Left lung (tissue), 10 donors: Measurements from ENCODE around the gene MEP1B. TPM values are rescaled to one million over a fixed set of nuclear protein-coding genes. Genes with fewer than 3 reads are reported as not detected.

ENCODE experiments used
- ATAC-seq: fragments of 200-7000 bp; cut with Tn5 transposase; one replicate; pipeline ENCODE4 v1.9.1; 2020; ENCODE audit warnings: moderate library complexity
- DNase-seq, 4 donors: peaks; one replicate each; pipeline ENCODE4 v3.0.0-alpha.2; 2013 to 2020
- H3K27ac ChIP-seq, 2 donors: fragments of 200-600 bp; sonication (generic) in 1 of 2; one replicate each; pipeline versions ENCODE4 v1.5.0 to v1.8.0; 2020 to 2021
- H3K27me3 ChIP-seq, 2 donors: fragments of 200-600 bp; sonication (generic) in 1 of 2; one replicate each; pipeline versions ENCODE4 v1.5.0 to v1.8.0; 2020 to 2021
- H3K36me3 ChIP-seq, 2 donors: fragments of 200-600 bp; sonication (generic) in 1 of 2; one replicate each; pipeline versions ENCODE4 v1.5.0 to v1.8.0; 2020 to 2021
- H3K4me1 ChIP-seq, 2 donors: fragments of 200-600 bp; one replicate each; pipeline ENCODE4 v1.8.0; 2021
- H3K4me3 ChIP-seq, 2 donors: fragments of 200-600 bp; sonication (generic) in 1 of 2; one replicate each; pipeline versions ENCODE4 v1.5.0 to v1.8.0; 2020 to 2021; ENCODE audit warnings: mild to moderate bottlenecking in 1 of 2
- H3K9me3 ChIP-seq, 2 donors: fragments of 200-600 bp; sonication (generic) in 1 of 2; one replicate each; pipeline versions ENCODE4 v1.5.0 to v1.8.0; 2020 to 2021
- intact Hi-C, 2 donors: fragments of 100-400 bp; cut with DNase I; formaldehyde crosslinking; loops; one replicate each; pipeline versions ENCODE4 v1.11.2 to v1.14.2; 2022
- polyA plus RNA-seq, 6 donors: library from polyadenylated mRNA; unstranded; fragments of 120-200 nt; gene quantifications; one replicate each; pipeline ENCODE4 v1.2.1, GENCODE V29; 2013; ENCODE audit not compliant: insufficient read length in 6 of 6
- total RNA-seq, 2 donors: library from RNA; stranded (reverse); fragmentation: NEBNext Ultra II Directional; extraction: Animal tissue kit (Norgen Biotek cat#: 25700); gene quantifications; one replicate each; pipeline ENCODE4 v1.2.1, GENCODE V29; 2021
- TF ChIP-seq, protein P1 (sequence below), 2 donors: fragments of 200-600 bp; sonication (generic) in 1 of 2; IDR thresholded peaks; one replicate each; pipeline versions ENCODE4 v1.5.0 to v1.8.0; 2021; ENCODE audit warnings: antibody characterized with exemption in 2 of 2
- donor health status: DM: no; HTN: yes; CAD: no.
- donor health status: DM: no; HTN: no; CAD: no.

Gene MEP1B
- total and polyA plus RNA-seq, 8 donors: 0.07 to 0.47 (median 0.15) TPM; not detected in 2

- H3K9me3 ChIP-seq: peaks cover 0 to 5% of the 10 kb centered on the region in 2 donors
- TF ChIP-seq, protein P1, sequence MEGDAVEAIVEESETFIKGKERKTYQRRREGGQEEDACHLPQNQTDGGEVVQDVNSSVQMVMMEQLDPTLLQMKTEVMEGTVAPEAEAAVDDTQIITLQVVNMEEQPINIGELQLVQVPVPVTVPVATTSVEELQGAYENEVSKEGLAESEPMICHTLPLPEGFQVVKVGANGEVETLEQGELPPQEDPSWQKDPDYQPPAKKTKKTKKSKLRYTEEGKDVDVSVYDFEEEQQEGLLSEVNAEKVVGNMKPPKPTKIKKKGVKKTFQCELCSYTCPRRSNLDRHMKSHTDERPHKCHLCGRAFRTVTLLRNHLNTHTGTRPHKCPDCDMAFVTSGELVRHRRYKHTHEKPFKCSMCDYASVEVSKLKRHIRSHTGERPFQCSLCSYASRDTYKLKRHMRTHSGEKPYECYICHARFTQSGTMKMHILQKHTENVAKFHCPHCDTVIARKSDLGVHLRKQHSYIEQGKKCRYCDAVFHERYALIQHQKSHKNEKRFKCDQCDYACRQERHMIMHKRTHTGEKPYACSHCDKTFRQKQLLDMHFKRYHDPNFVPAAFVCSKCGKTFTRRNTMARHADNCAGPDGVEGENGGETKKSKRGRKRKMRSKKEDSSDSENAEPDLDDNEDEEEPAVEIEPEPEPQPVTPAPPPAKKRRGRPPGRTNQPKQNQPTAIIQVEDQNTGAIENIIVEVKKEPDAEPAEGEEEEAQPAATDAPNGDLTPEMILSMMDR (IDR thresholded peaks at IDR 0.05): no peak
- no peak overlapping the region for H3K27ac ChIP-seq
- ATAC-seq (no peak), DNase-seq (no peak)
- intact Hi-C loops: no loop called here
- no peaks in the 10 kb centered on the region for H3K27me3 ChIP-seq
- H3K4me3 ChIP-seq: no peak overlapping the region
- no peaks in the 10 kb centered on the region for H3K36me3 ChIP-seq
- no peaks in the 10 kb centered on the region for H3K4me1 ChIP-seq
Measured at GRCh38 chr18:32237049-32237448, 47.2 kb downstream of the MEP1B start.

- TF ChIP-seq, protein P1 (IDR thresholded peaks at IDR 0.05): no peak
- Histone ChIP-seq H3K9me3 (peaks cover 0 to under 1% of the 10 kb centered on the region in 2 donors), H3K4me1 (no peaks in the 10 kb centered on the region), H3K36me3 (no peaks in the 10 kb centered on the region), H3K4me3 (no peak overlapping the region), H3K27ac (no peak overlapping the region), H3K27me3 (no peaks in the 10 kb centered on the region)
- intact Hi-C loops: no loop called here
- DNase-seq (no peak), ATAC-seq (no peak)
Measured at GRCh38 chr18:32238635-32239268, 48.9 kb downstream of the MEP1B start.

DNA sequence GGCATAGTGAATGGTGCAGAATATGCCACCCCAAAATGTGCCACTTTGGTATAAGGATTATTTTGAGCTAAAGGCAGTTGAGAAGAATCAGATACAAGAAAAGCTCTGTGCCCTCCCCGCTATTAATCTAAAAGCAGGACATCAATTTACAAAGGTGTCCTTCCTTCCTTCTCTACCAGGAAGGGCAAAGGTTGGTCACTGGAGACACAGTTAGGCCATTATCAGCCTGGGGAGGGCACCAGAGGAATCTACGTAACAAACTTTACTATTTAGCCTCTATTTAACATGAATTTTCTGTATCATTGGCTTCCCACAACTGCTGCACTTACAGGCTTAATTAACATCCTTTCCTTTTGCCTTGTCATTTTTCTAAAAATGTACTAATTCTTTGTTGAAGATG lies 52.6 kb downstream of the MEP1B start:
- H3K4me3 ChIP-seq: no peak overlapping the region

DNA sequence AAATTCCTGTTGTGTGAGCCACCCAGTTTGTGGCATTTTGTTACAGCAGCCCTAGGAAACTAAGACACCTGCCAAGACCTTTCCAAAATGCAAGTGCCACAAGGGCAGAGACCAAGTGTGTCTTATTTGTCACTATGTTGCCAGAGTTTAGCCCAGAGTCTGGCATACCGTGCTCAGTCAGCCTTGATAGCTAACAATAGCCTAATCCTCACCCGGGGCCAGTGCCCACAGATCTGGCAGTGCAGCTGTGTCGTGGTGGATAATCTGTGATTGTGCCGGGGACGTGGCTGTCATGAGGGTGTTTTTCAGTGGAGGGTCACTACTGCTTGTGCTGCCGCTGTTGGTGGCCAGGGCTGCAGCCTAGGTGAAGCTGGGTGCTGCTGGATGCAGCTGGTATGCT lies 53.5 kb downstream of the MEP1B start:
- Histone ChIP-seq H3K36me3 (no peaks in the 10 kb centered on the region), H3K27me3 (no peaks in the 10 kb centered on the region), H3K4me3 (no peak overlapping the region), H3K9me3 (no peaks in the 10 kb centered on the region), H3K27ac (no peak overlapping the region), H3K4me1 (no peaks in the 10 kb centered on the region)
- intact Hi-C loops: no loop called here
- ATAC-seq (no peak), DNase-seq (no peak)
- TF ChIP-seq, protein P1 (IDR thresholded peaks at IDR 0.05): no peak

More for the DNA sequence above, 52.6 kb downstream of the MEP1B start:
- Histone ChIP-seq H3K36me3 (no peaks in the 10 kb centered on the region), H3K27ac (no peak overlapping the region), H3K27me3 (no peaks in the 10 kb centered on the region), H3K4me1 (no peaks in the 10 kb centered on the region), H3K9me3 (no peaks in the 10 kb centered on the region)
- ATAC-seq (no peak), DNase-seq (no peak)
- TF ChIP-seq, protein P1 (IDR thresholded peaks at IDR 0.05): no peak
- intact Hi-C loops: no loop called here

GRCh38 chr18:32244881-32245280 lies 55.0 kb downstream of the MEP1B start:
- intact Hi-C loops: no loop called here
- no peaks in the 10 kb centered on the region for H3K4me1 ChIP-seq
- no peak overlapping the region for H3K27ac ChIP-seq
- TF ChIP-seq, protein P1 (IDR thresholded peaks at IDR 0.05): no peak
- no peak for ATAC-seq
- DNase-seq: no peak
- H3K9me3 ChIP-seq: no peaks in the 10 kb centered on the region
- no peaks in the 10 kb centered on the region for H3K27me3 ChIP-seq
- H3K4me3 ChIP-seq: no peak overlapping the region
- H3K36me3 ChIP-seq: no peaks in the 10 kb centered on the region
